Measurements from ENCODE around the gene DAB2IP.

DAB2IP gene

GRCh38 chr9:121812159-121812735 is 160.8 kb downstream of the DAB2IP start:
- Histone ChIP-seq H4K91ac (ENCODE audit: low read depth, low read length, poor library complexity) (no peak overlapping the region), H3K4me2 (ENCODE audit: insufficient read depth, low read length, poor library complexity, severe bottlenecking) (no peak overlapping the region), H3K36me3 (replicated peaks in 1 of 2; ENCODE audit: control insufficient read depth in 2 of 2, insufficient read depth in 2 of 2, low read length in 2 of 2) (no peaks in the 10 kb centered on the region), H4K8ac (ENCODE audit: low read depth, low read length) (no peak overlapping the region), H3K4ac (ENCODE audit: low read length) (no peak overlapping the region), H3K9me3 (replicated peaks in 1 of 2; ENCODE audit: control insufficient read depth in 2 of 2, insufficient read depth in 1 of 2, low read depth in 1 of 2, low read length in 2 of 2) (peaks cover 0 to 2% of the 10 kb centered on the region in 2 donors), H3K14ac (ENCODE audit: low read length) (no peak overlapping the region), H3K18ac (ENCODE audit: low read length) (peak overlapping the region; percentile 27), H3K27me3 (ENCODE audit: control insufficient read depth in 3 of 3, insufficient read depth in 3 of 3, low read depth in 1 of 3, low read length in 3 of 3) (peaks cover 0 to 53% (median 0%) of the 10 kb centered on the region in 3 experiments), H3K4me1 (ENCODE audit: control insufficient read depth in 2 of 2, insufficient read depth in 1 of 2, low read depth in 1 of 2, low read length in 2 of 2) (peaks cover 19 to 25% of the 10 kb centered on the region in 2 donors), H2BK12ac (ENCODE audit: low read length) (no peak overlapping the region), H2AK5ac (ENCODE audit: low read depth, low read length) (peak overlapping the region; percentile 85), H3K4me3 (ENCODE audit: low read length in 2 of 2) (peak overlapping the region in 1 of 2 donors; percentile 53), H2BK15ac (ENCODE audit: low read length) (no peak overlapping the region), H3K27ac (replicated peaks; ENCODE audit: low read length) (no peak overlapping the region), H3K23ac (ENCODE audit: low read depth, low read length, poor library complexity) (peak overlapping the region; percentile 29), H3K9ac (ENCODE audit: low read depth, low read length, poor library complexity) (no peak overlapping the region), H2BK120ac (ENCODE audit: low read depth, low read length) (no peak overlapping the region), H2BK5ac (ENCODE audit: low read length) (no peak overlapping the region), H3K79me1 (ENCODE audit: low read depth, low read length) (no peaks in the 10 kb centered on the region), H2AFZ (ENCODE audit: low read length) (no peak overlapping the region)
- no CpG with 5 or more reads among the region's 12 CpGs for WGBS, 2 donors (ENCODE audit: extremely low coverage in 2 of 2, insufficient read length in 2 of 2, insufficient replicate concordance in 1 of 2)
- DNase-seq (ENCODE audit: low spot score) = no peak

GRCh38 chr9:121813519-121814210 is 162.2 kb downstream of the DAB2IP start:
- Histone ChIP-seq H3K27ac (replicated peaks; ENCODE audit: low read length) (no peak overlapping the region), H3K23ac (ENCODE audit: low read depth, low read length, poor library complexity) (no peak overlapping the region), H2BK12ac (ENCODE audit: low read length) (no peak overlapping the region), H3K4me3 (ENCODE audit: low read length in 2 of 2) (no peak overlapping the region), H2AFZ (ENCODE audit: low read length) (no peak overlapping the region), H3K9ac (ENCODE audit: low read depth, low read length, poor library complexity) (no peak overlapping the region), H3K18ac (ENCODE audit: low read length) (peak overlapping the region; percentile 54), H2BK5ac (ENCODE audit: low read length) (peak overlapping the region; percentile 56), H2AK5ac (ENCODE audit: low read depth, low read length) (peak overlapping the region; percentile 39), H3K27me3 (ENCODE audit: control insufficient read depth in 3 of 3, insufficient read depth in 3 of 3, low read depth in 1 of 3, low read length in 3 of 3) (peaks cover 0 to 68% (median 0%) of the 10 kb centered on the region in 3 experiments), H2BK15ac (ENCODE audit: low read length) (peak overlapping the region; percentile 94), H3K4me2 (ENCODE audit: insufficient read depth, low read length, poor library complexity, severe bottlenecking) (no peak overlapping the region), H3K9me3 (replicated peaks in 1 of 2; ENCODE audit: control insufficient read depth in 2 of 2, insufficient read depth in 1 of 2, low read depth in 1 of 2, low read length in 2 of 2) (peaks cover 0 to 2% of the 10 kb centered on the region in 2 donors), H3K36me3 (replicated peaks in 1 of 2; ENCODE audit: control insufficient read depth in 2 of 2, insufficient read depth in 2 of 2, low read length in 2 of 2) (no peaks in the 10 kb centered on the region), H3K4me1 (ENCODE audit: control insufficient read depth in 2 of 2, insufficient read depth in 1 of 2, low read depth in 1 of 2, low read length in 2 of 2) (peaks cover 23 to 28% of the 10 kb centered on the region in 2 donors), H3K14ac (ENCODE audit: low read length) (no peak overlapping the region), H2BK120ac (ENCODE audit: low read depth, low read length) (no peak overlapping the region), H3K79me1 (ENCODE audit: low read depth, low read length) (no peaks in the 10 kb centered on the region), H4K91ac (ENCODE audit: low read depth, low read length, poor library complexity) (no peak overlapping the region), H4K8ac (ENCODE audit: low read depth, low read length) (no peak overlapping the region), H3K4ac (ENCODE audit: low read length) (no peak overlapping the region)
- WGBS, 2 donors (ENCODE audit: extremely low coverage in 2 of 2, insufficient read length in 2 of 2, insufficient replicate concordance in 1 of 2) = no CpG with 5 or more reads among the region's 13 CpGs
- no peak for DNase-seq (ENCODE audit: low spot score)

- DNase-seq (ENCODE audit: low spot score) = no peak
- Histone ChIP-seq H4K91ac (ENCODE audit: low read depth, low read length, poor library complexity) (no peak overlapping the region), H2AFZ (ENCODE audit: low read length) (no peak overlapping the region), H3K4me3 (ENCODE audit: low read length in 2 of 2) (no peak overlapping the region), H2AK5ac (ENCODE audit: low read depth, low read length) (peak overlapping the region; percentile 85), H3K4me2 (ENCODE audit: insufficient read depth, low read length, poor library complexity, severe bottlenecking) (no peak overlapping the region), H3K9ac (ENCODE audit: low read depth, low read length, poor library complexity) (no peak overlapping the region), H3K9me3 (replicated peaks in 1 of 2; ENCODE audit: control insufficient read depth in 2 of 2, insufficient read depth in 1 of 2, low read depth in 1 of 2, low read length in 2 of 2) (peaks cover 0 to 2% of the 10 kb centered on the region in 2 donors), H2BK12ac (ENCODE audit: low read length) (peak overlapping the region; percentile 32), H3K18ac (ENCODE audit: low read length) (peak overlapping the region; percentile 89), H2BK120ac (ENCODE audit: low read depth, low read length) (peak overlapping the region; percentile 24), H2BK15ac (ENCODE audit: low read length) (peak overlapping the region; percentile 94), H3K27me3 (ENCODE audit: control insufficient read depth in 3 of 3, insufficient read depth in 3 of 3, low read depth in 1 of 3, low read length in 3 of 3) (peaks cover 0 to 71% (median 0%) of the 10 kb centered on the region in 3 experiments), H3K4me1 (ENCODE audit: control insufficient read depth in 2 of 2, insufficient read depth in 1 of 2, low read depth in 1 of 2, low read length in 2 of 2) (peaks cover 30 to 37% of the 10 kb centered on the region in 2 donors), H3K79me1 (ENCODE audit: low read depth, low read length) (no peaks in the 10 kb centered on the region), H3K4ac (ENCODE audit: low read length) (peak overlapping the region; percentile 30), H2BK5ac (ENCODE audit: low read length) (peak overlapping the region; percentile 56), H3K36me3 (replicated peaks in 1 of 2; ENCODE audit: control insufficient read depth in 2 of 2, insufficient read depth in 2 of 2, low read length in 2 of 2) (no peaks in the 10 kb centered on the region), H3K14ac (ENCODE audit: low read length) (peak overlapping the region; percentile 89), H4K8ac (ENCODE audit: low read depth, low read length) (no peak overlapping the region), H3K23ac (ENCODE audit: low read depth, low read length, poor library complexity) (no peak overlapping the region), H3K27ac (replicated peaks; ENCODE audit: low read length) (no peak overlapping the region)
- WGBS, 2 donors (ENCODE audit: extremely low coverage in 2 of 2, insufficient read length in 2 of 2, insufficient replicate concordance in 1 of 2) = no CpG with 5 or more reads among the region's 11 CpGs
These were observed 163.2 kb downstream of the DAB2IP start for GRCh38 chr9:121814594-121814993.

DNA sequence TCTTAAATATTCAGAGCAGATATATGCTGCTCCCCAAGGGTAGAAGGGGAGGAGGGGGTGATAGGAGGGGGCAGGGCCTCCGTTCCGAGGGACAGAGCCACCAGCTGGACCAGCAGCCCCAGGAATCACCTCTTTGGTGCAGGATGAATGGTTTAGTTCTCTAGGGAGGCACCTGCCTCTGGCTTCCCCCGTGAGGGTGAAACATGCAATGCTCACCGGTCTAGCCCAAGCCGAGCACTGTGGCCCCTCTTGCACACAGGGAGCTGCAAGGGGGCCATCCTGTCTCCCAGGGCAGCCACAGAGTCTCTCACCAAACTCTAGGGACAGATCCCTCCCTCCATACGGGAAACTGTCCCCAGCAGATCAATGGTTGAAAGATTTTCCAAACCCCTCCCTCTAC is 163.7 kb downstream of the DAB2IP start:
- Histone ChIP-seq H4K8ac (ENCODE audit: low read depth, low read length) (no peak overlapping the region), H3K14ac (ENCODE audit: low read length) (no peak overlapping the region), H3K18ac (ENCODE audit: low read length) (peak overlapping the region; percentile 68), H3K9ac (ENCODE audit: low read depth, low read length, poor library complexity) (no peak overlapping the region), H3K27ac (replicated peaks; ENCODE audit: low read length) (no peak overlapping the region), H4K91ac (ENCODE audit: low read depth, low read length, poor library complexity) (no peak overlapping the region), H3K9me3 (replicated peaks in 1 of 2; ENCODE audit: control insufficient read depth in 2 of 2, insufficient read depth in 1 of 2, low read depth in 1 of 2, low read length in 2 of 2) (peaks cover 0 to 2% of the 10 kb centered on the region in 2 donors), H2BK12ac (ENCODE audit: low read length) (no peak overlapping the region), H2AK5ac (ENCODE audit: low read depth, low read length) (no peak overlapping the region), H3K36me3 (replicated peaks in 1 of 2; ENCODE audit: control insufficient read depth in 2 of 2, insufficient read depth in 2 of 2, low read length in 2 of 2) (no peaks in the 10 kb centered on the region), H3K27me3 (ENCODE audit: control insufficient read depth in 3 of 3, insufficient read depth in 3 of 3, low read depth in 1 of 3, low read length in 3 of 3) (peaks cover 0 to 71% (median 0%) of the 10 kb centered on the region in 3 experiments), H3K4me3 (ENCODE audit: low read length in 2 of 2) (no peak overlapping the region), H2AFZ (ENCODE audit: low read length) (no peak overlapping the region), H2BK5ac (ENCODE audit: low read length) (no peak overlapping the region), H3K4ac (ENCODE audit: low read length) (no peak overlapping the region), H3K23ac (ENCODE audit: low read depth, low read length, poor library complexity) (no peak overlapping the region), H2BK15ac (ENCODE audit: low read length) (no peak overlapping the region), H3K4me2 (ENCODE audit: insufficient read depth, low read length, poor library complexity, severe bottlenecking) (no peak overlapping the region), H3K79me1 (ENCODE audit: low read depth, low read length) (no peaks in the 10 kb centered on the region), H3K4me1 (ENCODE audit: control insufficient read depth in 2 of 2, insufficient read depth in 1 of 2, low read depth in 1 of 2, low read length in 2 of 2) (peaks cover 33 to 40% of the 10 kb centered on the region in 2 donors), H2BK120ac (ENCODE audit: low read depth, low read length) (no peak overlapping the region)
- no CpG with 5 or more reads among the region's 6 CpGs for whole genome bisulfite sequencing, 2 donors (ENCODE audit: extremely low coverage in 2 of 2, insufficient read length in 2 of 2, insufficient replicate concordance in 1 of 2)
- no peak for DNase-seq (ENCODE audit: low spot score)
